HEK293 (cell line): ENCODE data around the gene DCBLD2.

Experiments used
- CTCF ChIA-PET: fragments of 350-600 bp; formaldehyde crosslinking; extraction: SDS; loops from one replicate; lab custom pipeline; 2021; ENCODE audit warnings: antibody characterized with exemption; lab: Yijun Ruan, JAX
- POLR2A ChIA-PET: fragments of 300-600 bp; formaldehyde crosslinking; extraction: SDS; loops from one replicate; lab custom pipeline; 2020; ENCODE audit warnings: antibody characterized with exemption, inconsistent platforms; lab: Yijun Ruan, JAX
- H3K27ac ChIP-seq: fragments of 200-500 bp; sonication (Bioruptor generic); 2 replicates; pipeline ENCODE4 v1.5.1; 2014; ENCODE audit warnings: low read depth, low read length, control low read depth, inconsistent platforms; ENCODE audit errors: extremely low read depth
- H3K36me3 ChIP-seq, 2 experiments: fragments of 200-500 bp in 1 of 2; sonication (Bioruptor generic) in 1 of 2; 1 replicate in 1 of 2; 2 replicates in 1 of 2; pipeline ENCODE4 v1.5.1; 2014 to 2017; ENCODE audit warnings: inconsistent platforms in 2 of 2, low read length in 2 of 2; ENCODE audit not compliant: control insufficient read depth in 2 of 2, insufficient read depth in 1 of 2
- H3K4me1 ChIP-seq: fragments of 200-500 bp; sonication (Bioruptor generic); 2 replicates; pipeline ENCODE4 v1.5.1; 2014; ENCODE audit warnings: mild to moderate bottlenecking, low read length, inconsistent platforms; ENCODE audit not compliant: control insufficient read depth, insufficient read depth
- H3K4me3 ChIP-seq: 2 replicates; pipeline ENCODE4 v1.5.1; 2011; ENCODE audit warnings: low read depth, mild to moderate bottlenecking, control low read depth, low read length, moderate library complexity
- H3K9me3 ChIP-seq: fragments of 200-500 bp; sonication (Bioruptor generic); 2 replicates; pipeline ENCODE4 v1.5.1; 2014; ENCODE audit warnings: low read depth, low read length, inconsistent platforms; ENCODE audit not compliant: control insufficient read depth, insufficient read depth
- GLIS1 ChIP-seq: fragments of 450-650 bp; formaldehyde crosslinking; IDR thresholded peaks from 2 replicates; pipeline ENCODE4 v1.5.1; 2016; ENCODE audit warnings: missing biosample characterization, missing genetic modification characterization
- IKZF3 ChIP-seq: fragments of 450-650 bp; IDR thresholded peaks from 2 replicates; pipeline ENCODE4 v1.5.0; 2018; ENCODE audit warnings: missing biosample characterization, mild to moderate bottlenecking, missing genetic modification characterization, moderate library complexity
- SCRT2 ChIP-seq: fragments of 450-650 bp; formaldehyde crosslinking; IDR thresholded peaks from 2 replicates; pipeline ENCODE4 v1.5.1; 2016; ENCODE audit warnings: missing biosample characterization, missing genetic modification characterization
- TRIM28 ChIP-seq: IDR thresholded peaks from 2 replicates; pipeline ENCODE4 v1.6.1; 2011; ENCODE audit warnings: low read length, control low read depth, borderline replicate concordance
- WT1 ChIP-seq: fragments of 450-650 bp; formaldehyde crosslinking; IDR thresholded peaks from 2 replicates; pipeline ENCODE4 v1.5.1; 2016; ENCODE audit warnings: missing biosample characterization, missing genetic modification characterization
- ZBTB48 ChIP-seq: fragments of 450-650 bp; formaldehyde crosslinking; IDR thresholded peaks from 2 replicates; pipeline ENCODE4 v1.5.1; 2016; ENCODE audit warnings: missing biosample characterization, missing genetic modification characterization
- ZNF146 ChIP-seq: fragments of 450-650 bp; formaldehyde crosslinking; IDR thresholded peaks from 2 replicates; pipeline ENCODE4 v1.5.1; 2016; ENCODE audit warnings: missing biosample characterization, missing genetic modification characterization
- ZNF211 ChIP-seq: fragments of 450-650 bp; formaldehyde crosslinking; IDR thresholded peaks from 2 replicates; pipeline ENCODE4 v1.5.1; 2016; ENCODE audit warnings: low read depth, missing biosample characterization, missing genetic modification characterization
- ZNF248 ChIP-seq: fragments of 450-650 bp; formaldehyde crosslinking; IDR thresholded peaks from 2 replicates; pipeline ENCODE4 v1.5.1; 2017; ENCODE audit warnings: missing biosample characterization, missing genetic modification characterization
- ZNF302 ChIP-seq: fragments of 450-650 bp; formaldehyde crosslinking; IDR thresholded peaks from 2 replicates; pipeline ENCODE4 v1.5.1; 2016; ENCODE audit warnings: missing biosample characterization, missing genetic modification characterization, low read depth
- ZNF311 ChIP-seq: fragments of 450-650 bp; formaldehyde crosslinking; IDR thresholded peaks from 2 replicates; pipeline ENCODE4 v1.5.1; 2017; ENCODE audit warnings: missing biosample characterization, missing genetic modification characterization, borderline replicate concordance
- ZNF335 ChIP-seq: fragments of 450-650 bp; formaldehyde crosslinking; conservative IDR thresholded peaks from 2 replicates; pipeline ENCODE4 v1.5.1; 2016; ENCODE audit warnings: missing biosample characterization, missing genetic modification characterization
- ZNF341 ChIP-seq: fragments of 450-650 bp; formaldehyde crosslinking; IDR thresholded peaks from 2 replicates; pipeline ENCODE4; 2016; ENCODE audit warnings: low read depth, missing biosample characterization, missing genetic modification characterization
- ZNF350 ChIP-seq: fragments of 450-650 bp; formaldehyde crosslinking; IDR thresholded peaks from 2 replicates; pipeline ENCODE4 v1.5.0; 2017; ENCODE audit warnings: missing biosample characterization, mild to moderate bottlenecking, missing genetic modification characterization
- ZNF391 ChIP-seq: fragments of 450-650 bp; formaldehyde crosslinking; IDR thresholded peaks from 2 replicates; pipeline ENCODE4 v1.5.1; 2016; ENCODE audit warnings: low read depth, missing biosample characterization, missing genetic modification characterization, borderline replicate concordance
- ZNF416 ChIP-seq: fragments of 450-650 bp; formaldehyde crosslinking; IDR thresholded peaks from 2 replicates; pipeline ENCODE4 v1.5.1; 2016; ENCODE audit warnings: missing biosample characterization, missing genetic modification characterization
- ZNF529 ChIP-seq: fragments of 450-650 bp; formaldehyde crosslinking; IDR thresholded peaks from 2 replicates; pipeline ENCODE4 v1.5.1; 2017; ENCODE audit warnings: missing genetic modification characterization, missing biosample characterization; ENCODE audit not compliant: insufficient replicate concordance
- ZNF544 ChIP-seq: fragments of 450-650 bp; formaldehyde crosslinking; IDR thresholded peaks from 2 replicates; pipeline ENCODE4 v1.5.0; 2017; ENCODE audit warnings: missing biosample characterization, missing genetic modification characterization
- ZNF548 ChIP-seq: fragments of 450-650 bp; formaldehyde crosslinking; IDR thresholded peaks from 2 replicates; pipeline ENCODE4 v1.5.1; 2016; ENCODE audit warnings: missing biosample characterization, missing genetic modification characterization
- ZNF561 ChIP-seq: fragments of 450-650 bp; IDR thresholded peaks from 2 replicates; pipeline ENCODE4 v1.5.1; 2018; ENCODE audit warnings: missing biosample characterization, missing genetic modification characterization, borderline replicate concordance
- ZNF571 ChIP-seq: fragments of 450-650 bp; formaldehyde crosslinking; IDR thresholded peaks from 2 replicates; pipeline ENCODE4 v1.5.0; 2017; ENCODE audit warnings: missing biosample characterization, missing genetic modification characterization
- ZNF585B ChIP-seq: fragments of 450-650 bp; formaldehyde crosslinking; IDR thresholded peaks from 2 replicates; pipeline ENCODE4 v1.5.1; 2016; ENCODE audit warnings: missing biosample characterization, missing genetic modification characterization
- ZNF768 ChIP-seq: fragments of 450-650 bp; formaldehyde crosslinking; IDR thresholded peaks from 2 replicates; pipeline ENCODE4 v1.5.1; 2018; ENCODE audit warnings: missing biosample characterization, mild to moderate bottlenecking, missing genetic modification characterization
- ZNF776 ChIP-seq: fragments of 450-650 bp; formaldehyde crosslinking; IDR thresholded peaks from 2 replicates; pipeline ENCODE4 v1.5.0; 2017; ENCODE audit warnings: missing biosample characterization, missing genetic modification characterization, borderline replicate concordance
- ZNF777 ChIP-seq: fragments of 450-650 bp; formaldehyde crosslinking; IDR thresholded peaks from 2 replicates; pipeline ENCODE4 v1.5.1; 2017; ENCODE audit warnings: missing biosample characterization, missing genetic modification characterization, borderline replicate concordance
- TF ChIP-seq, protein P1 (sequence below): fragments of 450-650 bp; formaldehyde crosslinking; IDR thresholded peaks from 2 replicates; pipeline ENCODE4 v1.5.1; 2016; ENCODE audit warnings: missing biosample characterization, missing genetic modification characterization
- TF ChIP-seq, protein P2 (sequence below): fragments of 450-650 bp; formaldehyde crosslinking; IDR thresholded peaks from 2 replicates; pipeline ENCODE4 v1.5.1; 2016; ENCODE audit warnings: missing biosample characterization, missing genetic modification characterization
- TF ChIP-seq, protein P3 (sequence below): fragments of 450-650 bp; formaldehyde crosslinking; IDR thresholded peaks from 2 replicates; pipeline ENCODE4 v1.5.1; 2016; ENCODE audit warnings: missing biosample characterization, missing genetic modification characterization

DCBLD2 gene

DNA sequence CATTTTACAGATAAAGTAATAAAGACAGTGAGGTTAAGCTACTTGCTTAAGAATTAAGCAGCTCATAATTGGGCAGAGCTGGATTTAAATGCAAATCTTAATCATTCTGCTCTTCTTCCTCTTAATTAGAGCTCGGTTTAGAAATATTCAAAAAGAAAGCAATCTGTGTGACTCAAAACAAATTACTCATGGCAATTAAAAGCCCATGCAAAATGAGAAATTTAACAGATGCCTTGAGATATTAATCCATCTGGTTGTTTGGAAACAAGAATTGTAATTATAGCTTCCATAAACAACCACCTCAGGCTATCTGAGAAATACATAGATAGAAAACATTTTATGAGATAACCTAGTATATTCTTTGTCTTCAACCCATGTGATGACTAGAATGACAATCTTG lies 44.2 kb upstream of the DCBLD2 start:
- Histone ChIP-seq H3K36me3 (no peaks in the 10 kb centered on the region), H3K4me1 (no peaks in the 10 kb centered on the region), H3K4me3 (no peak overlapping the region), H3K27ac (no peak overlapping the region), H3K9me3 (no peaks in the 10 kb centered on the region)
- CTCF ChIA-PET: interaction anchor here (0.6 kb wide), 1 partner anchor 150 kb away, joined by 3 read pairs; no protein-coding TSS in a partner anchor
- TF ChIP-seq ZNF416 (tag by site-specific recombination) (no peak), ZNF341 (tag by site-specific recombination) (no peak), SCRT2 (tag by site-specific recombination) (no peak), IKZF3 (tag by site-specific recombination) (no peak), ZNF571 (tag by site-specific recombination) (no peak), ZNF777 (tag by site-specific recombination) (no peak), GLIS1 (tag by site-specific recombination) (no peak), ZNF146 (tag by site-specific recombination) (no peak), ZNF548 (tag by site-specific recombination) (no peak), ZNF561 (tag by site-specific recombination) (no peak)
- POLR2A ChIA-PET: no interaction called here

- ChIA-PET POLR2A (no interaction called here), CTCF (interaction anchor here (0.6 kb wide), 1 partner anchor 151 kb away, joined by 3 read pairs; no protein-coding TSS in a partner anchor)
- Histone ChIP-seq H3K4me1 (no peaks in the 10 kb centered on the region), H3K27ac (no peak overlapping the region), H3K36me3 (no peaks in the 10 kb centered on the region), H3K4me3 (no peak overlapping the region), H3K9me3 (no peaks in the 10 kb centered on the region)
- no peak for TF ChIP-seq ZNF585B (tag by site-specific recombination)
- TF ChIP-seq ZNF391 (tag by site-specific recombination): no peak
- TF ChIP-seq ZNF211: no peak
- TF ChIP-seq, protein P1, sequence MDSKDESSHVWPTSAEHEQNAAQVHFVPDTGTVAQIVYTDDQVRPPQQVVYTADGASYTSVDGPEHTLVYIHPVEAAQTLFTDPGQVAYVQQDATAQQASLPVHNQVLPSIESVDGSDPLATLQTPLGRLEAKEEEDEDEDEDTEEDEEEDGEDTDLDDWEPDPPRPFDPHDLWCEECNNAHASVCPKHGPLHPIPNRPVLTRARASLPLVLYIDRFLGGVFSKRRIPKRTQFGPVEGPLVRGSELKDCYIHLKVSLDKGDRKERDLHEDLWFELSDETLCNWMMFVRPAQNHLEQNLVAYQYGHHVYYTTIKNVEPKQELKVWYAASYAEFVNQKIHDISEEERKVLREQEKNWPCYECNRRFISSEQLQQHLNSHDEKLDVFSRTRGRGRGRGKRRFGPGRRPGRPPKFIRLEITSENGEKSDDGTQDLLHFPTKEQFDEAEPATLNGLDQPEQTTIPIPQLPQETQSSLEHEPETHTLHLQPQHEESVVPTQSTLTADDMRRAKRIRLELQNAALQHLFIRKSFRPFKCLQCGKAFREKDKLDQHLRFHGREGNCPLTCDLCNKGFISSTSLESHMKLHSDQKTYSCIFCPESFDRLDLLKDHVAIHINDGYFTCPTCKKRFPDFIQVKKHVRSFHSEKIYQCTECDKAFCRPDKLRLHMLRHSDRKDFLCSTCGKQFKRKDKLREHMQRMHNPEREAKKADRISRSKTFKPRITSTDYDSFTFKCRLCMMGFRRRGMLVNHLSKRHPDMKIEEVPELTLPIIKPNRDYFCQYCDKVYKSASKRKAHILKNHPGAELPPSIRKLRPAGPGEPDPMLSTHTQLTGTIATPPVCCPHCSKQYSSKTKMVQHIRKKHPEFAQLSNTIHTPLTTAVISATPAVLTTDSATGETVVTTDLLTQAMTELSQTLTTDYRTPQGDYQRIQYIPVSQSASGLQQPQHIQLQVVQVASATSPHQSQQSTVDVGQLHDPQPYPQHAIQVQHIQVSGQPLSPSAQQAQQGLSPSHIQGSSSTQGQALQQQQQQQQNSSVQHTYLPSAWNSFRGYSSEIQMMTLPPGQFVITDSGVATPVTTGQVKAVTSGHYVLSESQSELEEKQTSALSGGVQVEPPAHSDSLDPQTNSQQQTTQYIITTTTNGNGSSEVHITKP (tag by site-specific recombination): no peak
- no peak for TF ChIP-seq ZNF311 (tag by site-specific recombination)
- no peak for TF ChIP-seq ZNF768 (tag by site-specific recombination)
- TF ChIP-seq WT1 (tag by site-specific recombination): no peak
- TF ChIP-seq, protein P2, sequence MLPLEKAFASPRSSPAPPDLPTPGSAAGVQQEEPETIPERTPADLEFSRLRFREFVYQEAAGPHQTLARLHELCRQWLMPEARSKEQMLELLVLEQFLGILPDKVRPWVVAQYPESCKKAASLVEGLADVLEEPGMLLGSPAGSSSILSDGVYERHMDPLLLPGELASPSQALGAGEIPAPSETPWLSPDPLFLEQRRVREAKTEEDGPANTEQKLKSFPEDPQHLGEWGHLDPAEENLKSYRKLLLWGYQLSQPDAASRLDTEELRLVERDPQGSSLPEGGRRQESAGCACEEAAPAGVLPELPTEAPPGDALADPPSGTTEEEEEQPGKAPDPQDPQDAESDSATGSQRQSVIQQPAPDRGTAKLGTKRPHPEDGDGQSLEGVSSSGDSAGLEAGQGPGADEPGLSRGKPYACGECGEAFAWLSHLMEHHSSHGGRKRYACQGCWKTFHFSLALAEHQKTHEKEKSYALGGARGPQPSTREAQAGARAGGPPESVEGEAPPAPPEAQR (tag by site-specific recombination): no peak
- TF ChIP-seq TRIM28: no peak
- TF ChIP-seq ZNF350 (tag by site-specific recombination): no peak
- no peak for TF ChIP-seq ZNF571 (tag by site-specific recombination)
- TF ChIP-seq ZNF544 (tag by site-specific recombination): no peak
- no peak for TF ChIP-seq ZNF341 (tag by site-specific recombination)
- no peak for TF ChIP-seq ZNF529
- TF ChIP-seq ZNF776 (tag by site-specific recombination): no peak
- TF ChIP-seq ZNF302 (tag by site-specific recombination): no peak
- TF ChIP-seq ZNF248 (tag by site-specific recombination): no peak
- TF ChIP-seq ZBTB48 (tag by site-specific recombination): no peak
- TF ChIP-seq, protein P3, sequence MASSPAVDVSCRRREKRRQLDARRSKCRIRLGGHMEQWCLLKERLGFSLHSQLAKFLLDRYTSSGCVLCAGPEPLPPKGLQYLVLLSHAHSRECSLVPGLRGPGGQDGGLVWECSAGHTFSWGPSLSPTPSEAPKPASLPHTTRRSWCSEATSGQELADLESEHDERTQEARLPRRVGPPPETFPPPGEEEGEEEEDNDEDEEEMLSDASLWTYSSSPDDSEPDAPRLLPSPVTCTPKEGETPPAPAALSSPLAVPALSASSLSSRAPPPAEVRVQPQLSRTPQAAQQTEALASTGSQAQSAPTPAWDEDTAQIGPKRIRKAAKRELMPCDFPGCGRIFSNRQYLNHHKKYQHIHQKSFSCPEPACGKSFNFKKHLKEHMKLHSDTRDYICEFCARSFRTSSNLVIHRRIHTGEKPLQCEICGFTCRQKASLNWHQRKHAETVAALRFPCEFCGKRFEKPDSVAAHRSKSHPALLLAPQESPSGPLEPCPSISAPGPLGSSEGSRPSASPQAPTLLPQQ (tag by site-specific recombination): no peak
- TF ChIP-seq ZNF335: no peak
Observed at GRCh38 chr3:98945101-98945524, 43.6 kb upstream of the DCBLD2 start.
